GM18505 (cell line): ENCODE measurements around the gene SEMA4D.

ENCODE experiments used
- ATAC-seq: cut with Tn5 transposase; IDR thresholded peaks from one replicate; pipeline ENCODE4 v1.9.1; 2021; ENCODE audit not compliant: unreplicated experiment
- POLR2A ChIP-seq: IDR thresholded peaks from 4 replicates; pipeline ENCODE4 v1.6.1; 2011; ENCODE audit warnings: borderline replicate concordance; ENCODE audit not compliant: insufficient read depth, insufficient read length; ENCODE audit errors: extremely low read depth

SEMA4D gene

GRCh38 chr9:89440548-89440947 is 57.4 kb downstream of the SEMA4D start:
- no peak for TF ChIP-seq POLR2A
- no peak for ATAC-seq

GRCh38 chr9:89440046-89440445 is 57.9 kb downstream of the SEMA4D start:
- no peak for ATAC-seq
- no peak for TF ChIP-seq POLR2A

GRCh38 chr9:89439571-89439970 is 58.3 kb downstream of the SEMA4D start:
- no peak for ATAC-seq
- no peak for TF ChIP-seq POLR2A

GRCh38 chr9:89438194-89438593 is 59.7 kb downstream of the SEMA4D start:
- ATAC-seq: no peak
- TF ChIP-seq POLR2A: no peak

GRCh38 chr9:89437772-89438171 is 60.1 kb downstream of the SEMA4D start:
- no peak for TF ChIP-seq POLR2A
- no peak for ATAC-seq

- no peak for ATAC-seq
- TF ChIP-seq POLR2A: no peak
Observed at GRCh38 chr9:89436963-89437625, 60.8 kb downstream of the SEMA4D start.

GRCh38 chr9:89436326-89436725 is 61.6 kb downstream of the SEMA4D start:
- no peak for TF ChIP-seq POLR2A
- ATAC-seq: no peak

GRCh38 chr9:89435071-89435823 is 62.7 kb downstream of the SEMA4D start:
- no peak for TF ChIP-seq POLR2A
- no peak for ATAC-seq

- no peak for TF ChIP-seq POLR2A
- ATAC-seq: no peak
Observed at GRCh38 chr9:89434636-89435035, 63.3 kb downstream of the SEMA4D start.

GRCh38 chr9:89433826-89434225 is 64.1 kb downstream of the SEMA4D start:
- no peak for TF ChIP-seq POLR2A
- no peak for ATAC-seq

- no peak for TF ChIP-seq POLR2A
- no peak for ATAC-seq
Observed at GRCh38 chr9:89432986-89433530, 64.9 kb downstream of the SEMA4D start.

GRCh38 chr9:89431930-89432725 is 65.8 kb downstream of the SEMA4D start:
- no peak for TF ChIP-seq POLR2A
- no peak for ATAC-seq

- no peak for TF ChIP-seq POLR2A
- ATAC-seq: no peak
Observed at GRCh38 chr9:89430995-89431394, 66.9 kb downstream of the SEMA4D start.
